ENCODE data around the gene KIRREL3.

Gene KIRREL3

GRCh38 chr11:126456783-126457542 lies 543.6 kb downstream of the KIRREL3 start:
- DNase-seq (ENCODE audit: low read depth): no peak
- H3K4me3 ChIP-seq (ENCODE audit: low read depth, low read length): no peak overlapping the region
- TF ChIP-seq CTCF (IDR thresholded peaks at IDR 0.05; ENCODE audit: low read depth, low read length, missing control alignments): no peak

- TF ChIP-seq CTCF (IDR thresholded peaks at IDR 0.05; ENCODE audit: low read depth, low read length, missing control alignments): no peak
- H3K4me3 ChIP-seq (ENCODE audit: low read depth, low read length): no peak overlapping the region
- DNase-seq (ENCODE audit: low read depth): no peak
Measured at GRCh38 chr11:126456089-126456488, 544.5 kb downstream of the KIRREL3 start.

GRCh38 chr11:126452241-126453101 lies 548.1 kb downstream of the KIRREL3 start:
- no peak for TF ChIP-seq CTCF (IDR thresholded peaks at IDR 0.05; ENCODE audit: low read depth, low read length, missing control alignments)
- no peak for DNase-seq (ENCODE audit: low read depth)
- no peak overlapping the region for H3K4me3 ChIP-seq (ENCODE audit: low read depth, low read length)

- no peak overlapping the region for H3K4me3 ChIP-seq (ENCODE audit: low read depth, low read length)
- TF ChIP-seq CTCF (IDR thresholded peaks at IDR 0.05; ENCODE audit: low read depth, low read length, missing control alignments): no peak
- no peak for DNase-seq (ENCODE audit: low read depth)
Measured at GRCh38 chr11:126451211-126451802, 549.3 kb downstream of the KIRREL3 start.

- no peak for DNase-seq (ENCODE audit: low read depth)
- H3K4me3 ChIP-seq (ENCODE audit: low read depth, low read length): no peak overlapping the region
- TF ChIP-seq CTCF (IDR thresholded peaks at IDR 0.05; ENCODE audit: low read depth, low read length, missing control alignments): no peak
Measured at GRCh38 chr11:126450806-126451205, 549.8 kb downstream of the KIRREL3 start.

- DNase-seq (ENCODE audit: low read depth): no peak
- TF ChIP-seq CTCF (IDR thresholded peaks at IDR 0.05; ENCODE audit: low read depth, low read length, missing control alignments): no peak
- no peak overlapping the region for H3K4me3 ChIP-seq (ENCODE audit: low read depth, low read length)
Measured at GRCh38 chr11:126450198-126450597, 550.4 kb downstream of the KIRREL3 start.
